ENCODE measurements around the gene HOXD3. TPM values are rescaled to one million over a fixed set of nuclear protein-coding genes. Genes with fewer than 3 reads are reported as not detected.

HOXD3 gene
- total and polyA plus RNA-seq, 2 of the 8 experiments (the other 6 are each of a cell fraction or from before 2014, with no cell fraction given) = not detected

- Histone ChIP-seq H2AFZ (ENCODE audit: low read length) (no peak overlapping the region), H2BK15ac (ENCODE audit: low read length) (no peak overlapping the region), H3K18ac (ENCODE audit: extremely low read depth, low read length) (no peak overlapping the region), H3K79me2 (ENCODE audit: control insufficient read depth in 1 of 2, insufficient read depth in 2 of 2, low read length in 2 of 2) (no peaks in the 10 kb centered on the region), H3K36me3 (ENCODE audit: control insufficient read depth in 2 of 4, insufficient read depth in 4 of 4, low read length in 3 of 4) (peaks cover 0 to 17% (median 0%) of the 10 kb centered on the region in 4 experiments; a peak in 1 of 8 replicates), H2BK120ac (replicated peaks; ENCODE audit: low read depth, low read length) (no peak overlapping the region), H2AK5ac (ENCODE audit: low read depth, low read length) (no peak overlapping the region), H4K8ac (ENCODE audit: extremely low read depth, insufficient read depth, low read length) (no peak overlapping the region), H3K4ac (replicated peaks; ENCODE audit: insufficient read length, low read depth, low read length) (no peak overlapping the region), H4K20me1 (replicated peaks in 1 of 2; ENCODE audit: control insufficient read depth in 1 of 2, insufficient read depth in 2 of 2, low read length in 2 of 2) (peaks cover 15 to 27% of the 10 kb centered on the region in 2 experiments), H4K91ac (replicated peaks; ENCODE audit: insufficient read length, low read length) (no peak overlapping the region), H3K23me2 (ENCODE audit: low read depth, low read length) (no peaks in the 10 kb centered on the region; the same call in 1 of the 2 replicates), H3K4me2 (ENCODE audit: insufficient read depth in 1 of 2, low read depth in 2 of 2, low read length in 2 of 2) (peak overlapping the region; percentile 56 to 70), H2BK5ac (ENCODE audit: low read depth, low read length) (no peak overlapping the region), H2BK20ac (ENCODE audit: low read length) (no peak overlapping the region), H3K4me3 (ENCODE audit: extremely low read depth in 1 of 4, insufficient read depth in 2 of 4, low read depth in 3 of 4, low read length in 4 of 4) (peak overlapping the region in 2 of 4 experiments; percentile 11 to 24; a peak in 2 of 8 replicates), H3K9me3 (ENCODE audit: insufficient read depth in 2 of 2, low read depth in 1 of 2, low read length in 1 of 2) (no peaks in the 10 kb centered on the region), H3K56ac (replicated peaks; ENCODE audit: insufficient read length, low read depth, low read length) (no peak overlapping the region), H3K9ac (replicated peaks in 1 of 4; ENCODE audit: extremely low read depth in 1 of 4, low read depth in 3 of 4, low read length in 3 of 4) (no peak overlapping the region), H3K4me1 (replicated peaks in 1 of 4; ENCODE audit: control insufficient read depth in 3 of 4, insufficient read depth in 4 of 4, low read length in 3 of 4) (peaks cover 0 to 11% (median 5%) of the 10 kb centered on the region in 4 experiments; a peak in 6 of 7 replicates), H3K14ac (ENCODE audit: insufficient read length) (no peak overlapping the region), H3K79me1 (ENCODE audit: low read depth, low read length) (no peaks in the 10 kb centered on the region), H3K27ac (ENCODE audit: low read depth, low read length) (no peak overlapping the region), H4K5ac (ENCODE audit: insufficient read length, low read depth, low read length) (no peak overlapping the region), H2BK12ac (ENCODE audit: low read depth, low read length) (no peak overlapping the region), H3K27me3 (replicated peaks in 1 of 4; ENCODE audit: control insufficient read depth in 3 of 4, extremely low read depth in 1 of 4, insufficient read depth in 3 of 4, low read length in 3 of 4) (peaks cover 94 to 100% (median 98%) of the 10 kb centered on the region in 4 experiments), H3K23ac (ENCODE audit: insufficient read length) (no peak overlapping the region)
- DNase-seq (ENCODE audit: low read depth in 1 of 2, low spot score in 2 of 2) (peak in 1 of 2 experiments; percentile 63), FAIRE-seq (no peak)
- ChIA-PET CTCF (ENCODE audit: partially characterized antibody) (interaction anchor here (0.6 to 4.5 kb wide), 14 partner anchors 9 to 1018 kb away, joined by 3 to 30 read pairs (median 4); no protein-coding TSS in a partner anchor), POLR2A (ENCODE audit: partially characterized antibody) (interaction anchor here (0.7 to 1.2 kb wide), 2 partner anchors 26 to 1856 kb away, joined by 3 to 4 read pairs; no protein-coding TSS in a partner anchor)
- TF ChIP-seq SUZ12 (IDR thresholded peaks at IDR 0.05; ENCODE audit: low read length) (peak; percentile 96), SAP30 (IDR thresholded peaks at IDR 0.05; ENCODE audit: insufficient read depth, insufficient replicate concordance, low read length) (no peak), EZH2 (IDR thresholded peaks at IDR 0.05; ENCODE audit: low read depth, low read length, severe bottlenecking) (peak; percentile 97), RNF2 (IDR thresholded peaks at IDR 0.05; ENCODE audit: borderline replicate concordance, low read depth, low read length, missing control alignments, poor library complexity, severe bottlenecking) (peak; percentile 65), BACH1 (IDR thresholded peaks at IDR 0.05; ENCODE audit: low read length) (no peak), SIN3A (conservative IDR thresholded peaks at IDR 0.05 in 1 of 2, IDR thresholded peaks at IDR 0.05 in 1 of 2; ENCODE audit: low read depth in 1 of 2, low read length in 2 of 2) (no peak), RBBP5 (IDR thresholded peaks at IDR 0.05; ENCODE audit: borderline replicate concordance, low read depth, low read length) (no peak)
- WGBS, 2 experiments (ENCODE audit: extremely low coverage in 1 of 2, insufficient coverage in 1 of 2, insufficient read length in 1 of 2, insufficient replicate concordance in 2 of 2, low coverage in 1 of 2, low lambda C conversion rate in 2 of 2, missing lambda C conversion rate in 1 of 2) = 2% methylated on average over 32 of the region's 100 CpGs; no CpG with 5 or more reads in 1 of the 2 experiments
Observed at GRCh38 chr2:176130147-176130956, 26.8 kb upstream of the HOXD3 start.
